Activated T-helper 1 cell treated with Interleukin-2 at 50 U/mL for 16 hours (primary cell): ENCODE results near the gene ZNF783.
"Not testable (repeated sequence)": the region's sequence is repeated elsewhere in the genome, so short reads cannot be mapped to it uniquely, and the experiment has no call there.

ENCODE experiments used
- DNase-seq: peaks from one replicate; pipeline ENCODE4 v3.0.0-alpha.2; 2020; ENCODE audit warnings: low read depth

ZNF783 gene

GRCh38 chr7:149330914-149331567 lies 69.0 kb downstream of the ZNF783 start:
- DNase-seq: no peak

DNA sequence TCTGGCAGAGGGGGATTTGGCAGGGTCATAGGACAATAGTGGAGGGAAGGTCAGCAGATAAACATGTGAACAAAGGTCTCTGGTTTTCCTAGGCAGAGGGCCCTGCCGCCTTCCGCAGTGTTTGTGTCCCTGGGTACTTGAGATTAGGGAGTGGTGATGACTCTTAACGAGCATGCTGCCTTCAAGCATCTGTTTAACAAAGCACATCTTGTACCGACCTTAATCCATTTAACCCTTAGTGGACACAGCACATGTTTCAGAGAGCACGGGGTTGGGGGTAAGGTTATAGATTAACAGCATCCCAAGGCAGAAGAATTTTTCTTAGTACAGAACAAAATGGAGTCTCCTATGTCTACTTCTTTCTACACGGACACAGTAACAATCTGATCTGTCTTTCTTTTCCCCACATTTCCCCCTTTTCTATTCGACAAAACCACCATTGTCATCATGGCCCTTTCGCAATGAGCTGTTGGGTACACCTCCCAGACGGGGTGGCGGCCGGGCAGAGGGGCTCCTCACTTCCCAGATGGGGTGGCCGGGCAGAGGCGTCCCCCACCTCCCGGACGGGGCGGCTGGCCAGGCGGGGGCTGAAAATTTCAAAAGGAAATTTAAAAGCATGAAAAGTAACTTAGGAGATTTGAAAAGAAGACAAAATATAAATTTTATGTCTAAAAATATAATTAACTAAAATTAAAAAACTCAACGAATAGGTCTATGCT lies 70.8 kb downstream of the ZNF783 start:
- DNase-seq: not testable (repeated sequence)

DNA sequence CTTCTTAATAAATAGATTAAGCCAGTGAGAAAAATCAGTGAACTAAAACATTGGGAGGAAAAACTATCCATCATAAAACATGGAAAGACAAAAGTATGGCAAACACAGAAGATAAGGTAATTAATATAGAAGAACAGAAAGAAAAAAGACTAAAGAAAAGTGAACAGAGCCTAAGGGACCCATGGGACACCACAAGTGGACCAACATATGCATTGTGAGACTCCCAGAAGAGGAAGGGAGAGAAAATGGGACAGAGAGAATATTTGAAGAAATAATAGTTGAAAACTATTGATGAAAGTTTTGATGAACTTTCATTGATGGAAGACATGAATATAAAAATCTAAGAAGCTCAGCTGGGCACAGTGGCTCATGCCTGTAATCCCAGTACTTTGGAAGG lies 71.3 kb downstream of the ZNF783 start:
- DNase-seq: no peak

DNA sequence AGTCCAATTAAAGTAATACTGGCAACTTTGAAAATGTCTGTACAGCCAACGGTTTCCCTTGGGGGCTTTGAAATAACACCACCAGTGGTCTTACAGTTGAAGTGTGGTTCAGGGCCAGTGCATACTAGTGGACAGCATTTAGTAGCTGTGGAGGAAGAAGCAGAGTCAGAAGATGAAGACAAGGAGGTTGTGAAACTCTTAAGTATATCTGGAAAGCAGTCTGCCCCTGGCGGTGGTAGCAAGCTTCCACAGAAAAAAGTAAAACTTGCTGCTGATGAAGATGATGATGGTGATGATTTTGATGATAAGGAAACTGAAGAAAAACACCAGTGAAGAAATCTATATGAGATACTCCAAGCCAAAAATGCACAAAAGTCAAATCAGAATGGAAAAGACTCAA lies 72.2 kb downstream of the ZNF783 start:
- no peak for DNase-seq
